Measurements from ENCODE around the gene MRNIP.

The MRNIP gene

DNA sequence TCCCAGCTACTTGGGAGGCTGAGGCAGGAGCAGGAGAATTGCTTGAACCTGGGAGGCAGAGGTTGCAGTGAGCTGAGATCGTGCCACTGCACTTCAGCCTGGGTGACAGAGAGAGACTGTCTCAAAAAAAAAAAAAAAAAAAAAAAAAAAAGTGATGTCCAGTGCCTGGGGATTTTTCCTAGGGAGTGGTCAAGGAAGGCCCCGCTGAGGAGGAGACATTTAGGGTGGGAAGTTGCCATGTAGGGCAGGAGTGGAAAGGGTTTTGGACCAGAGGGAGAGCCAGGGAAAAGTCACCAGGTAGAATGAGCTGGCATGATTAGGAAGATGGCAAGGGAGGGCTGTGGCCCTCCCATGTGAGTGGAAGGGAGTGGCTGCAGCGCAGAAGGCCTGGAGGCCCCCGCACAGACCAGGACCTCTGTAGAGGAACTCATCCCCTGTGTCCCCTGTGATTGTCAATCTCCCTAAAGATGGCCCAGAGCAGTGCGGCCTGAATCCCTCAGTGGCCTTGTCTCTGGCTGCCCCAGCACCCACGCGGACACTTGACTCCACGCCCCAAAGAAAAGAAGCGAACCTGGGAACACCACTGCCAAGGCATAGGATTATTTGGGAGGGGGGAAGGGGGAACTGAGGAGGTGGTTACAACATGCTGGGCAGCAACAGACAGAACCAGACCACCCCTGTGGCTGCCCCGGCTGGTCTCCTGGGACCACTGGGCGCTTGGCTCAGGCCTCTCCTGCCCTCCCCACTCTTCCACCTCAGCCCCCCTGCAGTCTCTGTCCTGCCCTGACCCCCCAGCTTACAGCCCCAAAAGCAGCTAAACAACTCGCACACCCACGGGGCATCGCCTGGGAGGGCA, 40.5 kb downstream of the MRNIP start:
- Histone ChIP-seq H3K9me3 (ENCODE audit: control extremely low read depth in 1 of 5, control insufficient read depth in 4 of 5, insufficient read depth in 2 of 5, low read depth in 1 of 5, low read length in 4 of 5) (peaks cover 0 to 2% (median 0%) of the 10 kb centered on the region in 5 experiments), H3K4me3 (ENCODE audit: control insufficient read depth in 1 of 7, extremely low read depth in 1 of 7, insufficient read depth in 4 of 7, low read depth in 2 of 7, low read length in 6 of 7) (peak overlapping the region in 5 of 7 experiments; percentile 23 to 96 (median 45)), H3K4me1 (ENCODE audit: control extremely low read depth in 1 of 4, control insufficient read depth in 4 of 4, insufficient read depth in 4 of 4, low read length in 3 of 4) (peaks cover 0 to 56% (median 49%) of the 10 kb centered on the region in 4 experiments), H3K36me3 (ENCODE audit: control insufficient read depth in 4 of 4, insufficient read depth in 4 of 4, low read length in 3 of 4) (peaks cover 0 to 29% (median 10%) of the 10 kb centered on the region in 4 experiments), H3K27ac (ENCODE audit: insufficient read depth in 1 of 2, low read depth in 1 of 2, low read length in 2 of 2, poor library complexity in 1 of 2, severe bottlenecking in 2 of 2) (peak overlapping the region; percentile 92 to 95), H3K27me3 (replicated peaks in 2 of 5; ENCODE audit: control insufficient read depth in 4 of 5, insufficient read depth in 5 of 5, low read length in 4 of 5) (no peaks in the 10 kb centered on the region)
- POLR2A ChIA-PET = interaction anchor here (9.1 kb wide), 1 partner anchor 13 kb away, joined by 131 read pairs; the partner anchor contains the start of gene MGAT4B
- 96% methylated on average over 11 of the region's 14 CpGs for WGBS (ENCODE audit: insufficient coverage)
- CTCF ChIA-PET = interaction anchor here (1.0 to 4.5 kb wide), 2 partner anchors 9 to 15 kb away, joined by 3 to 32 read pairs; no protein-coding TSS in a partner anchor
- DNase-seq = peak in 1 of 3 donors; percentile 33

DNA sequence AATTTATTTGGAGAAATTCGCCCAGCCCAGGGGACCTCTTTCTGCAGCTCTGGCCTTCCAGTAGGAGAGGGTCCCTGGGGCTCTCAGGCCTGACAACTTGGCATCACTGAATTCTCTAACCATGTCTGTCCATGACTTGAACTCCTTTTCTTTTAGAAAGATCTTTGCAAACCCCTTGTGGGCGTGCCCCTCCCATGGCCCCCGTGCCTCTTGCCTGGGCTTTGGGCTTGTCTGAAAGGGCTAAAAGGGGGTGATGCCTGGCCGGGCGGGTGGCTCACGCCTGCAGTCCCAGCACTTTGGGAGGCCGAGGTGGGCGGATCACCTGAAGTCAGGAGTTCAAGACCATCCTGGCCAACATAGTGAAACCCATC, 41.2 kb downstream of the MRNIP start:
- peaks cover 0 to 2% (median 0%) of the 10 kb centered on the region in 5 experiments for H3K9me3 ChIP-seq (ENCODE audit: control extremely low read depth in 1 of 5, control insufficient read depth in 4 of 5, insufficient read depth in 2 of 5, low read depth in 1 of 5, low read length in 4 of 5)
- peaks cover 0 to 29% (median 7%) of the 10 kb centered on the region in 4 experiments for H3K36me3 ChIP-seq (ENCODE audit: control insufficient read depth in 4 of 4, insufficient read depth in 4 of 4, low read length in 3 of 4)
- H3K27ac ChIP-seq (ENCODE audit: insufficient read depth in 1 of 2, low read depth in 1 of 2, low read length in 2 of 2, poor library complexity in 1 of 2, severe bottlenecking in 2 of 2) = peak overlapping the region in 1 of 2 experiments; percentile 95
- no peak for DNase-seq
- 90% methylated on average over 8 of the region's 8 CpGs for whole genome bisulfite sequencing (ENCODE audit: insufficient coverage)
- CTCF ChIA-PET = interaction anchor here (4.5 kb wide), 1 partner anchor 15 kb away, joined by 32 read pairs; no protein-coding TSS in a partner anchor
- peaks cover 0 to 51% (median 45%) of the 10 kb centered on the region in 4 experiments for H3K4me1 ChIP-seq (ENCODE audit: control extremely low read depth in 1 of 4, control insufficient read depth in 4 of 4, insufficient read depth in 4 of 4, low read length in 3 of 4)
- no peaks in the 10 kb centered on the region for H3K27me3 ChIP-seq (replicated peaks in 2 of 5; ENCODE audit: control insufficient read depth in 4 of 5, insufficient read depth in 5 of 5, low read length in 4 of 5)
- POLR2A ChIA-PET = interaction anchor here (9.1 kb wide), 1 partner anchor 12 kb away, joined by 131 read pairs; the partner anchor contains the start of gene MGAT4B
- peak overlapping the region in 4 of 7 experiments; percentile 40 to 71 (median 67) for H3K4me3 ChIP-seq (ENCODE audit: control insufficient read depth in 1 of 7, extremely low read depth in 1 of 7, insufficient read depth in 4 of 7, low read depth in 2 of 7, low read length in 6 of 7)

DNA sequence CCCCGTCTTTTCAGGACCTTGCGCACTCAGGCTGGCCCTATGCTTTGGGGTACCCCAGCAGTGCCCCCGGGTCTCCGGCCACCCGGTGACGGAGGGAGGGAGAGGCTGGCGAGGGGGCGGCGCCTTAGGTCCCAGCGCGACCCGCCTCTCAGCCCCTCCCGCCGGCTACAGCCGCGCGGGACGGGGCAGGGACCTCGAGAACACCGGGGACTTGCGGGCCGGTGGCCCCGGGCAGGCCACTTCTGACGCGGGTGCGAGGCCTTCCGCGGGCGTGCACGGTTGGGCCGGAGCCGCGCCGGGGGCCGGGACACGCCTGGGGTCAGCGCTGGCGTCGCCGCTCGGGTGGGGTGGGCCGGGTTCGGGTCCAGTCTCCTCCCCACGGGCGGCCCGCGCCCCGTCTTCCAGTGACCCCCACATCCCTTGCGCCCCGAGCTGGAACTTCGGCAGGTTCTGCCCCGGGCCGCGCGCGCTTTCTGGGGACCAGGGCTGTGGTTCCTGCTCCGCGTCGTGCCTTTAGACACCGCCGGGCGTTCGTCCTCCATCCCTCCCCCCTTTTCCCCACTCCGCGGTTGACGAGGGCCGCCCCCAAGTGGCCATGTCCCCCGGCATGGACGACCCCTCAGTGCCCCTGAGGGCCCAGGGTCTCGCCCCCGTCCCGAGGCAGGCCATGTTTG, 41.7 kb downstream of the MRNIP start:
- CTCF ChIA-PET = interaction anchor here (4.5 kb wide), 1 partner anchor 14 kb away, joined by 32 read pairs; no protein-coding TSS in a partner anchor
- WGBS (ENCODE audit: insufficient coverage) = under 1% methylated on average over 49 of the region's 72 CpGs
- Histone ChIP-seq H3K4me1 (ENCODE audit: control extremely low read depth in 1 of 4, control insufficient read depth in 4 of 4, insufficient read depth in 4 of 4, low read length in 3 of 4) (peaks cover 0 to 46% (median 40%) of the 10 kb centered on the region in 4 experiments), H3K27me3 (replicated peaks in 2 of 5; ENCODE audit: control insufficient read depth in 4 of 5, insufficient read depth in 5 of 5, low read length in 4 of 5) (no peaks in the 10 kb centered on the region), H3K36me3 (ENCODE audit: control insufficient read depth in 4 of 4, insufficient read depth in 4 of 4, low read length in 3 of 4) (peaks cover 0 to 32% (median 10%) of the 10 kb centered on the region in 4 experiments), H3K9me3 (ENCODE audit: control extremely low read depth in 1 of 5, control insufficient read depth in 4 of 5, insufficient read depth in 2 of 5, low read depth in 1 of 5, low read length in 4 of 5) (peaks cover 0 to 2% (median 0%) of the 10 kb centered on the region in 5 experiments), H3K4me3 (ENCODE audit: control insufficient read depth in 1 of 7, extremely low read depth in 1 of 7, insufficient read depth in 4 of 7, low read depth in 2 of 7, low read length in 6 of 7) (peak overlapping the region in 6 of 7 experiments; percentile 17 to 71 (median 54)), H3K27ac (ENCODE audit: insufficient read depth in 1 of 2, low read depth in 1 of 2, low read length in 2 of 2, poor library complexity in 1 of 2, severe bottlenecking in 2 of 2) (no peak overlapping the region)
- DNase-seq = no peak
- POLR2A ChIA-PET = interaction anchor here (9.1 kb wide), 1 partner anchor 12 kb away, joined by 131 read pairs; the partner anchor contains the start of gene MGAT4B

DNA sequence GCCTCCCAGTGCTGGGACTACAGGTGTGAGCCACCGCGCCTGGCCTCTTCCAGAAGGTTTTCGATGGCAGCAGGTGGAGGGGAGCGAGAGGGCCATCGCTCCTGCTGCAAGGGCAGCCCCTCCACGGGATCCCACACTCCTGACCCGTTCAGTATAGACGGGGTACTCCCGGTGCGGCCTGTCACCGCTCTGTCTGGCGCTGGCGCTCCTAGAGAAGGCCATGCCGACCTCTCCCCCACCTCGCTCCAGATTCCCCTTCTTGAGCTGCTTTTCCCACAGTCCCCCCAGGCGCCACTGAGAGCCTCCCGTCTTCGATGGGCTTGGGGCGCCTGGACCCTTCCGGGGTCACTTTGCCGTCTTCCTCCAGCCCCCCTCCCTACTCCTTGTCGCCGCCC, 42.2 kb downstream of the MRNIP start:
- Histone ChIP-seq H3K36me3 (ENCODE audit: control insufficient read depth in 4 of 4, insufficient read depth in 4 of 4, low read length in 3 of 4) (peaks cover 0 to 32% (median 10%) of the 10 kb centered on the region in 4 experiments), H3K4me3 (ENCODE audit: control insufficient read depth in 1 of 7, extremely low read depth in 1 of 7, insufficient read depth in 4 of 7, low read depth in 2 of 7, low read length in 6 of 7) (peak overlapping the region in 6 of 7 experiments; percentile 17 to 71 (median 54)), H3K4me1 (ENCODE audit: control extremely low read depth in 1 of 4, control insufficient read depth in 4 of 4, insufficient read depth in 4 of 4, low read length in 3 of 4) (peaks cover 0 to 41% (median 37%) of the 10 kb centered on the region in 4 experiments), H3K27me3 (replicated peaks in 2 of 5; ENCODE audit: control insufficient read depth in 4 of 5, insufficient read depth in 5 of 5, low read length in 4 of 5) (no peaks in the 10 kb centered on the region), H3K9me3 (ENCODE audit: control extremely low read depth in 1 of 5, control insufficient read depth in 4 of 5, insufficient read depth in 2 of 5, low read depth in 1 of 5, low read length in 4 of 5) (peaks cover 0 to 2% (median 0%) of the 10 kb centered on the region in 5 experiments), H3K27ac (ENCODE audit: insufficient read depth in 1 of 2, low read depth in 1 of 2, low read length in 2 of 2, poor library complexity in 1 of 2, severe bottlenecking in 2 of 2) (no peak overlapping the region)
- DNase-seq = no peak
- ChIA-PET CTCF (interaction anchor here (4.5 kb wide), 1 partner anchor 14 kb away, joined by 32 read pairs; no protein-coding TSS in a partner anchor), POLR2A (interaction anchor here (9.1 kb wide), 1 partner anchor 11 kb away, joined by 131 read pairs; the partner anchor contains the start of gene MGAT4B)
- whole genome bisulfite sequencing (ENCODE audit: insufficient coverage) = 58% methylated on average over 21 of the region's 23 CpGs

DNA sequence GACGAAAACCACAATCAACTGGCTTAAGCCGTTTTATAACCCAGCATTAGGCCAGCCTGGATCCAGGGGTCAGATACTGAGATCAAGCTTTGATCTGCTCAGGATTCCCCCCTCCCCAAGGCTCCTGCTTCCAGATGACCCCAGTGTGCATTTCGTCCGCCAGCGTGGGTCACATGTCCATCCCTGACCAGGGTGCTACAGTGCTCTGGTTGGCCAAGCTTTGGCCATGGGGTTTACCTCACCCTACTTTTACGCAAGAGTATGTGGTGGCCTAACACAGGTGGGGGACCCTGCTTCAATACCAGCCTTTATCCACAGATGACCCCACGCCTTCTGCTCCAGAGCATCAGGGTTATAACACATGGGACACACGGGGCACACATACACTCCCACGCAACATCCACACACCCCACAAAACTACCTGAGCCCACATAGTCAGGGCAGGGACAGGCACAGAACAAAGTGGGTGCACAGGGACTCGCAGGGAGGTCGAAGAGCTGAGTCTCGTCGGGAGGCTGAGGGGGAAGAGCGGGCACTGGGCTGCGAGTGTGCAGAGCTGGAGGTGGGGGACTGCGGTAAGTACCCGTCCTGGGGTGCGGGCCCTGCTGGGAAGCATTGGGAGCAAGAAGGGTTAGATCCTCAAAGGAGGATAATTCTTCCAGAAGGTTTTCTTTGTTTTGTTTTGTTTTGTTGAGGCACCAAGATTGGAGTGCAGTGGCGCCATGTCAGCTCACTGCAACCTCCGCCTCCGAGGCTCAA, 42.9 kb downstream of the MRNIP start:
- H3K27me3 ChIP-seq (replicated peaks in 2 of 5; ENCODE audit: control insufficient read depth in 4 of 5, insufficient read depth in 5 of 5, low read length in 4 of 5) = no peaks in the 10 kb centered on the region
- POLR2A ChIA-PET = interaction anchor here (9.1 kb wide), 1 partner anchor 10 kb away, joined by 131 read pairs; the partner anchor contains the start of gene MGAT4B
- no peak overlapping the region for H3K4me3 ChIP-seq (ENCODE audit: control insufficient read depth in 1 of 7, extremely low read depth in 1 of 7, insufficient read depth in 4 of 7, low read depth in 2 of 7, low read length in 6 of 7)
- CTCF ChIA-PET = interaction anchor here (5.8 kb wide), 1 partner anchor 13 kb away, joined by 39 read pairs; no protein-coding TSS in a partner anchor
- H3K9me3 ChIP-seq (ENCODE audit: control extremely low read depth in 1 of 5, control insufficient read depth in 4 of 5, insufficient read depth in 2 of 5, low read depth in 1 of 5, low read length in 4 of 5) = peaks cover 0 to 2% (median 0%) of the 10 kb centered on the region in 5 experiments
- no peak overlapping the region for H3K27ac ChIP-seq (ENCODE audit: insufficient read depth in 1 of 2, low read depth in 1 of 2, low read length in 2 of 2, poor library complexity in 1 of 2, severe bottlenecking in 2 of 2)
- 97% methylated on average over 18 of the region's 21 CpGs for WGBS (ENCODE audit: insufficient coverage)
- peaks cover 0 to 32% (median 10%) of the 10 kb centered on the region in 4 experiments for H3K36me3 ChIP-seq (ENCODE audit: control insufficient read depth in 4 of 4, insufficient read depth in 4 of 4, low read length in 3 of 4)
- H3K4me1 ChIP-seq (ENCODE audit: control extremely low read depth in 1 of 4, control insufficient read depth in 4 of 4, insufficient read depth in 4 of 4, low read length in 3 of 4) = peaks cover 0 to 41% (median 37%) of the 10 kb centered on the region in 4 experiments
- DNase-seq = no peak

DNA sequence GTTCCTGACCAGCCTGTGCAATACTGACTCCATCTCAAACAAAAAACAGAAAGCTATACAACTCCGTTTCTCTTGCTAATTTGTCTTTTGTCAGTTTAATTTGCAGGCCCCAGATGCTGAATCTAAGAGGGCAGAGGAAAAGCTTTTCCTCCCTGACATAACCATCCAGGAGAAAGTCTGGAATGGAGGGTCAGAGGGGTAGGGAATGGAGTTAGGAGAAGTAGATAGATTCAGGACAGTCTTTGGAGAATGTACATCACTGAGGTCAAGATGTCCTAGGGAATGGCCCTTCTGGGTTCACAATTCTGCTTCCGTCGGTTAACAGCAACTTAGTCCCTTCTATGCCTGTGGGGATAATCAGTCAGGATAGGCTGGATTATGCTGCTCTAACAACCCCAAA, 44.5 kb downstream of the MRNIP start:
- Histone ChIP-seq H3K4me1 (ENCODE audit: control extremely low read depth in 1 of 4, control insufficient read depth in 4 of 4, insufficient read depth in 4 of 4, low read length in 3 of 4) (peaks cover 0 to 26% (median 23%) of the 10 kb centered on the region in 4 experiments), H3K4me3 (ENCODE audit: control insufficient read depth in 1 of 7, extremely low read depth in 1 of 7, insufficient read depth in 4 of 7, low read depth in 2 of 7, low read length in 6 of 7) (no peak overlapping the region), H3K36me3 (ENCODE audit: control insufficient read depth in 4 of 4, insufficient read depth in 4 of 4, low read length in 3 of 4) (peaks cover 0 to 32% (median 10%) of the 10 kb centered on the region in 4 experiments), H3K27ac (ENCODE audit: insufficient read depth in 1 of 2, low read depth in 1 of 2, low read length in 2 of 2, poor library complexity in 1 of 2, severe bottlenecking in 2 of 2) (no peak overlapping the region), H3K27me3 (replicated peaks in 2 of 5; ENCODE audit: control insufficient read depth in 4 of 5, insufficient read depth in 5 of 5, low read length in 4 of 5) (no peaks in the 10 kb centered on the region), H3K9me3 (ENCODE audit: control extremely low read depth in 1 of 5, control insufficient read depth in 4 of 5, insufficient read depth in 2 of 5, low read depth in 1 of 5, low read length in 4 of 5) (peaks cover 0 to 2% (median 0%) of the 10 kb centered on the region in 5 experiments)
- DNase-seq = no peak
- WGBS (ENCODE audit: insufficient coverage) = no CpG with 5 or more reads among the region's 3 CpGs
- POLR2A ChIA-PET = no interaction called here
- CTCF ChIA-PET = interaction anchor here (1.2 to 5.8 kb wide), 6 partner anchors 8 to 20 kb away, joined by 3 to 39 read pairs (median 4); partner anchors contain the start of gene LTC4S
